Ovary (tissue), 9 donors: ENCODE measurements around the gene TNFRSF11A. TPM values are rescaled to one million over a fixed set of nuclear protein-coding genes. Genes with fewer than 3 reads are reported as not detected.

ENCODE experiments used
- DNase-seq, 5 donors: peaks; one replicate each; pipeline ENCODE4 v3.0.0-alpha.2; 2019 to 2020
- H3K27ac ChIP-seq, 2 donors: fragments of 200-600 bp; one replicate each; pipeline versions ENCODE4 v1.5.1 to v1.8.0; 2019 to 2022
- H3K27me3 ChIP-seq: fragments of 200-600 bp; one replicate; pipeline ENCODE4 v1.8.0; 2022
- H3K36me3 ChIP-seq: fragments of 200-600 bp; sonication (generic); one replicate; pipeline ENCODE4 v1.5.1; 2019
- H3K4me1 ChIP-seq: one replicate; pipeline ENCODE4 v1.8.1; 2013; ENCODE audit warnings: mild to moderate bottlenecking, moderate library complexity; ENCODE audit not compliant: insufficient read depth
- H3K4me3 ChIP-seq: fragments of 200-600 bp; sonication (generic); one replicate; pipeline ENCODE4 v1.5.1; 2017
- H3K9me3 ChIP-seq, 2 donors: fragments of 200-600 bp in 1 of 2; sonication (generic) in 1 of 2; one replicate each; pipeline versions ENCODE4 v1.5.1 to v1.8.1; 2013 to 2019; ENCODE audit warnings: mild to moderate bottlenecking in 1 of 2, moderate library complexity in 1 of 2
- CTCF ChIP-seq, 3 donors: fragments of 450-650 bp in 2 of 3; fragments of 200-600 bp in 1 of 3; IDR thresholded peaks; one replicate each; pipeline versions ENCODE4 v1.5.1 to v1.8.0; 2016 to 2022; ENCODE audit warnings: antibody characterized with exemption in 3 of 3, mild to moderate bottlenecking in 1 of 3
- EP300 ChIP-seq: sonication (generic); formaldehyde crosslinking; IDR thresholded peaks from one replicate; pipeline ENCODE4 v1.6.1; 2017; ENCODE audit warnings: antibody characterized with exemption
- POLR2A ChIP-seq: fragments of 450-650 bp; IDR thresholded peaks from one replicate; pipeline ENCODE4 v1.6.1; 2017; ENCODE audit warnings: antibody characterized with exemption, mild to moderate bottlenecking, moderate library complexity
- WGBS, 3 donors: extraction: QIAGEN DNeasy Blood & Tissue Kit in 1 of 3; methylation state at CpG; one replicate each; pipeline versions ENCODE4 v1.1.5 to v1.1.7; 2013 to 2017; 5-methylcytosine and 5-hydroxymethylcytosine counted together
- intact Hi-C, 4 donors: fragments of 100-400 bp; cut with DNase I; formaldehyde crosslinking; loops; one replicate each; pipeline versions ENCODE4 v1.11.0 to v1.15.1; 2022 to 2023
- polyA plus RNA-seq, 2 donors: library from polyadenylated mRNA; stranded (reverse); fragments of 200-250 nt in 1 of 2; fragments of 350-450 nt in 1 of 2; fragmentation: Illumina TruSeq in 1 of 2; extraction: RNeasy Lipid Tissue Mini Kit (QIAGEN cat#74804) in 1 of 2; gene quantifications; one replicate each; pipeline ENCODE4 v1.2.3, GENCODE V29; 2013 to 2014
- total RNA-seq, 7 donors: library from RNA; depleted of rRNA in 2 of 7; stranded (reverse); fragments of >200 nt in 2 of 7; fragmentation: NEBNext Ultra II Directional in 3 of 7; extraction: Animal tissue kit (Norgen Biotek cat#: 25700) in 3 of 7; gene quantifications; one replicate each; pipeline versions ENCODE4 v1.1.0 to v1.2.4, GENCODE V29; 2016 to 2023
- donor health status: DM: no; HTN: no; CAD: no; lungs with moderate emphysema.
- donor health status: DM: no; HTN: no; CAD: no.
- donor health status: Bipolar disorder and iron deficiency.
- donor health status: DM: yes; HTN: yes; CAD: no.
- donor health status: DM: no; HTN: no; CAD: no.
- donor health status: DM: yes; HTN: yes; CAD: no.

The TNFRSF11A gene
- total and polyA plus RNA-seq, 9 donors: 0.70 to 9.2 (median 1.8) TPM

- no peak for DNase-seq
- Histone ChIP-seq H3K9me3 (no peaks in the 10 kb centered on the region), H3K4me1 (no peaks in the 10 kb centered on the region), H3K36me3 (no peaks in the 10 kb centered on the region), H3K27me3 (no peaks in the 10 kb centered on the region), H3K4me3 (no peak overlapping the region), H3K27ac (no peak overlapping the region)
- intact Hi-C loops: no loop called here
- 62 to 72% (median 67%) methylated on average over 5 of the region's 5 CpGs for WGBS, 3 donors
- TF ChIP-seq EP300: no peak
- TF ChIP-seq POLR2A: no peak
Measured at GRCh38 chr18:62357079-62357719, 32.1 kb downstream of the TNFRSF11A start.

GRCh38 chr18:62360805-62361204, 35.7 kb downstream of the TNFRSF11A start:
- intact Hi-C loops: no loop called here
- H3K36me3 ChIP-seq: no peaks in the 10 kb centered on the region

GRCh38 chr18:62361288-62361687, 36.2 kb downstream of the TNFRSF11A start:
- intact Hi-C loops: no loop called here
- WGBS, 3 donors: 86 to 94% (median 94%) methylated on average over 7 of the region's 7 CpGs
- TF ChIP-seq POLR2A: no peak
- no peak for TF ChIP-seq EP300

More at GRCh38 chr18:62360805-62361204, 35.7 kb downstream of the TNFRSF11A start:
- Histone ChIP-seq H3K9me3 (no peaks in the 10 kb centered on the region), H3K27me3 (no peaks in the 10 kb centered on the region), H3K4me1 (no peaks in the 10 kb centered on the region), H3K27ac (no peak overlapping the region), H3K4me3 (no peak overlapping the region)
- WGBS, 3 donors: 39 to 42% (median 42%) methylated on average over 2 of the region's 2 CpGs
- TF ChIP-seq EP300: no peak
- TF ChIP-seq CTCF (IDR thresholded peaks at IDR 0.05): no peak
- TF ChIP-seq POLR2A: no peak
- DNase-seq: no peak

GRCh38 chr18:62364558-62364957, 39.4 kb downstream of the TNFRSF11A start:
- no peak overlapping the region for H3K4me3 ChIP-seq
- no peak overlapping the region for H3K27ac ChIP-seq
- H3K27me3 ChIP-seq: no peaks in the 10 kb centered on the region
- 85 to 90% (median 85%) methylated on average over 5 of the region's 5 CpGs for WGBS, 3 donors
- no peaks in the 10 kb centered on the region for H3K36me3 ChIP-seq
- no peak for DNase-seq
- intact Hi-C loops: no loop called here
- no peak for TF ChIP-seq POLR2A
- no peak for TF ChIP-seq CTCF (IDR thresholded peaks at IDR 0.05)
- no peak for TF ChIP-seq EP300
- H3K9me3 ChIP-seq: no peaks in the 10 kb centered on the region
- H3K4me1 ChIP-seq: no peaks in the 10 kb centered on the region

More at GRCh38 chr18:62361288-62361687, 36.2 kb downstream of the TNFRSF11A start:
- Histone ChIP-seq H3K4me3 (no peak overlapping the region), H3K27ac (no peak overlapping the region), H3K9me3 (no peaks in the 10 kb centered on the region), H3K4me1 (no peaks in the 10 kb centered on the region), H3K27me3 (no peaks in the 10 kb centered on the region), H3K36me3 (no peaks in the 10 kb centered on the region)
- DNase-seq: no peak

- Histone ChIP-seq H3K9me3 (no peaks in the 10 kb centered on the region), H3K36me3 (no peaks in the 10 kb centered on the region), H3K27me3 (no peaks in the 10 kb centered on the region), H3K4me3 (no peak overlapping the region), H3K27ac (no peak overlapping the region), H3K4me1 (no peaks in the 10 kb centered on the region)
- TF ChIP-seq POLR2A (no peak), EP300 (no peak), CTCF (IDR thresholded peaks at IDR 0.05) (no peak)
- WGBS, 3 donors: 46 to 60% (median 53%) methylated on average over 2 of the region's 2 CpGs
- no peak for DNase-seq
- intact Hi-C loops: no loop called here
Measured at GRCh38 chr18:62365420-62365819, 40.3 kb downstream of the TNFRSF11A start.
